K562 (cell line): ENCODE data around the gene SCYL1. TPM values are rescaled to one million over a fixed set of nuclear protein-coding genes. Genes with fewer than 3 reads are reported as not detected.

ENCODE experiments used
- ARID1B ChIP-seq: fragments of 450-650 bp; IDR thresholded peaks from 2 replicates; pipeline ENCODE4 v1.6.1; 2016; ENCODE audit warnings: antibody characterized with exemption, mild to moderate bottlenecking, inconsistent platforms
- CEBPB ChIP-seq: fragments of 450-650 bp; IDR thresholded peaks from 2 replicates; pipeline ENCODE4 v1.6.1; 2016; ENCODE audit warnings: missing genetic modification characterization, missing compliant biosample characterization
- COPS2 ChIP-seq: fragments of 450-650 bp; conservative IDR thresholded peaks from 2 replicates; pipeline ENCODE4 v1.6.1; 2016; ENCODE audit warnings: mild to moderate bottlenecking, moderate library complexity
- DNMT1 ChIP-seq: fragments of 450-650 bp; IDR thresholded peaks from 2 replicates; pipeline ENCODE4 v1.6.1; 2016; ENCODE audit warnings: antibody characterized with exemption, mild to moderate bottlenecking
- KDM2B ChIP-seq: fragments of 250-450 bp; sonication (Bioruptor Pico); IDR thresholded peaks from 2 replicates; pipeline ENCODE4 v1.8.0; 2021; ENCODE audit warnings: mild to moderate bottlenecking, moderate library complexity
- MGA ChIP-seq: fragments of 450-650 bp; IDR thresholded peaks from 2 replicates; pipeline ENCODE4 v1.6.1; 2016; ENCODE audit warnings: mild to moderate bottlenecking, moderate library complexity
- MTA3 ChIP-seq: fragments of 450-650 bp; formaldehyde crosslinking; IDR thresholded peaks from 2 replicates; pipeline ENCODE4 v1.6.1; 2017; ENCODE audit warnings: mild to moderate bottlenecking, borderline replicate concordance
- MYBL2 ChIP-seq, 2 experiments: fragments of 450-650 bp in 1 of 2; sonication (generic) in 1 of 2; formaldehyde crosslinking in 1 of 2; IDR thresholded peaks; 2 replicates each; pipeline versions ENCODE4 v1.6.1 to v1.8.1; 2017 to 2022; ENCODE audit warnings: borderline replicate concordance in 1 of 2, inconsistent platforms in 1 of 2, low read depth in 1 of 2, mild to moderate bottlenecking in 1 of 2, missing genetic modification reagents in 1 of 2, moderate library complexity in 1 of 2
- NEUROD1 ChIP-seq: fragments of 150-350 bp; IDR thresholded peaks from 2 replicates; pipeline ENCODE4 v1.6.1; 2014; ENCODE audit warnings: borderline replicate concordance, low read length, low read depth; ENCODE audit not compliant: partially characterized antibody
- NR2C2 ChIP-seq, 2 experiments: fragments of 200-800 bp in 1 of 2; sonication (Bioruptor generic) in 1 of 2; sonication (generic) in 1 of 2; formaldehyde crosslinking in 1 of 2; IDR thresholded peaks; 2 replicates each; pipeline versions ENCODE4 v1.6.1 to v1.8.0; 2016 to 2022; ENCODE audit warnings: mild to moderate bottlenecking in 1 of 2, missing compliant biosample characterization in 1 of 2, missing genetic modification characterization in 1 of 2, missing genetic modification reagents in 1 of 2
- POLR2AphosphoS5 ChIP-seq: IDR thresholded peaks from 2 replicates; pipeline ENCODE4 v1.6.1; 2011; ENCODE audit warnings: mild to moderate bottlenecking, low read depth, low read length, moderate library complexity; ENCODE audit not compliant: control insufficient read depth, insufficient read depth
- POLR2B ChIP-seq: fragments of 450-650 bp; IDR thresholded peaks from 2 replicates; pipeline ENCODE4 v1.6.1; 2018; ENCODE audit warnings: low read depth; ENCODE audit not compliant: partially characterized antibody
- SIN3A ChIP-seq, 2 experiments: fragments of 150-350 bp in 1 of 2; IDR thresholded peaks; 2 replicates each; pipeline ENCODE4 v1.6.1; 2011 to 2016; ENCODE audit warnings: borderline replicate concordance in 2 of 2, low read depth in 2 of 2, low read length in 2 of 2, mild to moderate bottlenecking in 2 of 2, moderate library complexity in 2 of 2; ENCODE audit not compliant: control insufficient read depth in 1 of 2
- ZC3H8 ChIP-seq: fragments of 450-650 bp; IDR thresholded peaks from 2 replicates; pipeline ENCODE4 v1.6.1; 2017
- ZNF431 ChIP-seq: sonication (generic); formaldehyde crosslinking; IDR thresholded peaks from 2 replicates; pipeline ENCODE4 v1.8.0; 2022; ENCODE audit warnings: mild to moderate bottlenecking, missing genetic modification reagents
- polyA plus RNA-seq, 8 experiments: library from polyadenylated mRNA; depleted of rRNA in 4 of 8; stranded (reverse) in 5 of 8; unstranded in 3 of 8; fragments of >200 nt; fragmentation: Nextera tagmentation in 2 of 8; fragmentation: Illumina TruSeq in 1 of 8; extraction: Ambion mirVana in 2 of 8; extraction: Trizol in 1 of 8; gene quantifications; 2 replicates each; pipeline versions ENCODE4 v1.2.1 to v1.2.3, GENCODE V29; 2011 to 2014; ENCODE audit warnings: inconsistent platforms in 1 of 8, missing spikeins in 1 of 8
- total RNA-seq, 7 experiments: library from RNA; depleted of rRNA in 6 of 7; stranded (reverse); fragments of >200 nt in 6 of 7; fragmentation: Illumina TruSeq in 2 of 7; extraction: Trizol in 2 of 7; gene quantifications; 2 replicates each; pipeline versions ENCODE4 v1.2.1 to v1.2.3, GENCODE V29; 2011 to 2021; ENCODE audit warnings: low replicate concordance in 1 of 7

SCYL1 gene
- total and polyA plus RNA-seq, 9 of the 15 experiments (the other 6 are each of a cell fraction or from before 2014, with no cell fraction given) = 1.9 to 145 (median 57.6) TPM

DNA sequence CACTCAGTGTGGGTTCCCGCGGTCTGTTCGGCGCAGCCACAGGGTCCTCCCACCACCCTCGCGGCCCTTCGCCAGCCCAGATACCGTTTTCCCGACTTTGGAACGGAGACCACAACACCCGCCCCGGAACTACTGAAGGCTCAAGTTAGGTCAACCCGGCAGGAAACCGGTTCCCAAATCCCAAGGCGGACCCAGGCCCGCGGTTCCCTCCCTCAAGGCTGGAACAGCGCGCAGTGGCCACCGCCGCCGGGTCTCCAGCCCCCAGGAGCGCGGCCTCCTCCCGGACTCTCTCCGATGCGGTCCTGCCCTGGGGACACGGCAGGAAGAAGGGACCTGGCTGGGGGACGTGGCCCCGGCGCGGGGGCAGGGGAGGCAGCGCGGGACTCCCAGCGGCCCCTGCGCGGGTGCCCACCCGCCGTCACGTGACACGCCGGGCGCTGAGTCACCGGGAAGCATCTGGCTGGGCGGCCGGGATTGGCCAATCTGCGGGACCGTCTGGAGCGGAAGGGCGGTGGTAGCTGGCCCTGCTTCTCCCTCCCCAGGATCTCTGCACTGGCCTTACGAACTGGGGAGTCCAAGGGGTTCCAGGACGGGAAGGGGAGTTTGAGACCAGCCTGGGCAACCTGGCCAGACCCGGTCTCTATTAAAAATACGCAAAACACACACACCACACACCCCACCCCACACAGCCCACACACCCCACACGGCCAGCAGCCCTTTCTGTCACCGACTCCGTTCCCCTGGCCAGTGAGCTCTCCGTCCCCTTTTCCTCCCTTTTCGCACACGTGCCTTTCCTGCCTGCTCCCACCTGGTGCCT, 47.5 kb upstream of the SCYL1 start (continued):
- TF ChIP-seq MGA = peak; percentile 87
- peak; percentile 87 for TF ChIP-seq MTA3
- peak; percentile 88 for TF ChIP-seq NEUROD1
- TF ChIP-seq DNMT1 = peak; percentile 75; the same call in 1 of the 2 replicates
- 0 out of 2 replicates have a peak, but pooled peaks have one; percentile 17 for TF ChIP-seq KDM2B (CRISPR knock-in tag)
- TF ChIP-seq MYBL2 (IDR thresholded peaks at IDR 0.05; ENCODE audit: low read depth) = no peak
- TF ChIP-seq MYBL2 (CRISPR knock-in tag; IDR thresholded peaks at IDR 0.05; ENCODE audit: borderline replicate concordance) = no peak
- TF ChIP-seq SIN3A (IDR thresholded peaks at IDR 0.05; ENCODE audit: borderline replicate concordance in 2 of 2, control insufficient read depth in 1 of 2, low read depth in 2 of 2, low read length in 2 of 2) = peak in 1 of 2 experiments; percentile 81; a peak in 2 of 4 replicates
- TF ChIP-seq COPS2 = no peak
- peak; percentile 84 for TF ChIP-seq CEBPB
- TF ChIP-seq ZC3H8 = no peak
- TF ChIP-seq POLR2B = peak; percentile 88
- peak; percentile 48; the same call in 1 of the 2 replicates for TF ChIP-seq ZNF431
- no peak for TF ChIP-seq NR2C2 (CRISPR knock-in tag; IDR thresholded peaks at IDR 0.05)
- peak; percentile 95 for TF ChIP-seq NR2C2 (tag; IDR thresholded peaks at IDR 0.05)
- TF ChIP-seq POLR2AphosphoS5 = peak; percentile 90
- peak; percentile 72 for TF ChIP-seq ARID1B
